NK-92 treated with Interleukin-12 subunit alpha and Interleukin-12 subunit beta, amount 100 ng/mL, for 24 hours (cell line): ENCODE results near the gene ZCWPW2.

Experiments used
- DNase-seq: peaks from one replicate; lab custom pipeline; 2025; lab: John Stamatoyannopoulos, UW

The ZCWPW2 gene

DNA sequence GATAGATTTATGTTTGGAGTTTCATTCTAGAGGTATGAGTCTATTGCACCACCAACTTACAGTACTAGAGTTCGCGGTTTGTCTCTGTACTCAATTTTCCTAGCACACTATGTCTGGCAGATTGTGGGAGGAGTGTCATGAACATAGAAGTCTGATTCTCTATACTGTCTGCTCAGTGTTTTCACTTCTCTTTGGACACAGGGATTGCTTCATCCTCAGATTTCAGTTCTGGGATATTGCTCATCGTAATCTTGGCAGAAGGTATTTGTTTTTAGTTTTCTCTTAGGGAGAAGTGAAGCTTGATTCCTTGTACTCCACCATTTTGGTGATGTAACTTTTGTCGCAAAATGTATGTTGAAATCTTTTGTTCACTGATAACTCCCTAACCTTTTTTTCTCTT lies 27.9 kb downstream of the ZCWPW2 start:
- DNase-seq = no peak

DNA sequence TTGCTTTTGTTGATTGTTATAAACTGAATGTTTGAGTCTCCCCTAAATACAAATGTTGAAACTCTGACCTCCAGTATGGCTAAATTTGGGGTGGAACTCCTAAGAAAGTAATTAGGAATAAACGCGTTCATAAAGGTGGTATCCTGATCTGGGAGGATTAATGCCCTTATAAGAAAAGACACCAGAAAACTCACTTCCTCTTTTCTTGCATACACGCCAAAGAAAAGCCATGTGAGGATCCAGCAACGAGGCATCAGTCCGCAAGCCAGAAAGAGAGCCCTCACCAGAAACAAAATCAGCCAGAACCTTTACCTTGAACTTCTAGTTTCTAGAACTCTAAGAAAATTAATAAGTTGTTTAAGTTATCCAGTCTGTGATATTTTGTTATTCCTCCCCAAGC lies 37.5 kb downstream of the ZCWPW2 start:
- DNase-seq = no peak

DNA sequence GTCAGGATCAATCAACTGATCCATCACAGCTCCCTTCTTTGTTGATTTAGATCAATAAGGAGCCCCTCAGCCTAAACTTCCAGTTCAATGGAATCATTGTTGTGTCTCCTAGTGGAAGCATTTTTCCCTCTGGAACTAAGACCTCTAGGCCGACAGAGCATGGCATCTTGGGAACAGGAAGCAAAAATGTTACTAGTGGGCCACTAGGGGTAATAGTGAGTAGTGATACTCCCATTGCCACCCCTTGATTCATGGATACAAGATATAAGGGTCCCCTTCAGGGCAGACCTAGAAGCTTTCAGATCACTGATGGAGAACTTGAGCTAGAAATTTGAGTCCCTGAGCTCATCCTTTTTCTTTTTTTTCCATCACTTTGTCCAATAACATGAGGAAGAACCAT lies 40.5 kb downstream of the ZCWPW2 start:
- DNase-seq = no peak

DNA sequence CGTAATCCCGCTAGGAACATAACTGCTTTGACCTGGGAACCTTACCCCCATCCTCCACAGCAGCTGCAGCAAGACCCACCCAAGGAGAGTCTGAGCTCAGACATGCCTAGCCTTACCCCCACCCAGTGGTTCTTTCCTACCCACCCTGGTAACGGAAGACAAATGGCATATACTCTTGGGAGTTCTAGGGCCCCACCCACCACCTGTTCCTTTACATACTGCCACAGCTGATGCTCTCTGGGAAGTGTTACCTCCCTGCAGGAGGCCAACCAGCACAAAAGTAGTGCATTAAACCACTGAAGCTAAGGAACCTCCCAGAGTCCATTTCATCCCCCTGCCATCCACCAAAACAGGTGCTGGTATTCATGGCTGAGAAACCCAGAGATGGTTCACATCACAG lies 50.7 kb downstream of the ZCWPW2 start:
- DNase-seq = no peak

DNA sequence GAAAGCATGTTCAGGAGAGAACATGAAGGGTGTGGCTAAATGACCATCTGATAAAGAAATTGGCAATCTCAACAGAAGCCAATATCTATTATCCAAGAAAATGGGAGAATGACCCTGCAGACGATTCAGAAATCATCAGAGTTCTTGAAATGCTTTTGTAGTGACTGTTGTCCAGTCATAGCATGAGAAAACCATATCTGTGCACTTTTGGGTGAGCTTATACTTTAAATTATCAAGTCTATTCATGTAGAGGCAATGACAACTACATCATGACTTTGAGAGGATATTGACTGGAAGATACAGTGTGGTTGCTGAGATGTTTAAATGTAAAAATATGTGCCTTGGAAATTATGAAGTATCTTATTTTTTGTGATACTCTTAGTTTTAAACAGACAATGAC lies 57.7 kb downstream of the ZCWPW2 start:
- DNase-seq = no peak

DNA sequence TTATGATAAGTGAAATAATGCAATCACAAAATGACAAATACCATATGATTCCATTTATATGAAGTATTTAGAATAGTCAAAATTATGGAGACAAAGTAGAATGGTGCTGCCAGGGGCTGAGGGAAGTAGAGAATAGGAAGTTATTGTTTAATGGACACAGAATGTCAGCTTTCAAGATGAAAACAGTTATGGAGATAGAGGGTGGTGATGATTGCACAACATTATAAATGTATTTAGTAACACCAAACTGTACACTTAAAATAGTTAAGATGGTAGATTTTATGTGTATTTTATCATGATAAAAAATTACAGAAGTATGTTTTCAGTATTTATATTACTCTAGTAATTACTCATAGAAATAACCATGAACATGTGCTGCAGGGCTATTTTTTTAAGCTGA lies 100.9 kb downstream of the ZCWPW2 start:
- no peak for DNase-seq

DNA sequence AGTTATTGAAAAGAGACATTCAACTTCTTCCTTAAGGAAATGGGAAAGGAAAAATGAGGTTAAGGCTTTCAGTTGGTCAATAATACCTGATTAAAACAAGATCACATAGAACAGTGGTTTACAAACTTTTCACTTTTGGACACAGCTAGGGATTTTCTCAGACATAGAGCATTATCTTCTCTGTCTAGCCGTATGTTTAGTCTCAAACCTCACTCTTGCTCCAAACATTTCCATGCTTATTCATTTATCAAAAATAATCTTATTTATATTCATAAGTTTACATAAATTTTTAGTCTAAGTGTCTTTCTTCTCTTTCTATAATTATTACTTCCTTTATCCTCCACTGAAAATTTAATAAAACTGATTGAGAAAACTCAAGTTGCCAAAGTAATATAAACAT lies 114.3 kb downstream of the ZCWPW2 start:
- no peak for DNase-seq

DNA sequence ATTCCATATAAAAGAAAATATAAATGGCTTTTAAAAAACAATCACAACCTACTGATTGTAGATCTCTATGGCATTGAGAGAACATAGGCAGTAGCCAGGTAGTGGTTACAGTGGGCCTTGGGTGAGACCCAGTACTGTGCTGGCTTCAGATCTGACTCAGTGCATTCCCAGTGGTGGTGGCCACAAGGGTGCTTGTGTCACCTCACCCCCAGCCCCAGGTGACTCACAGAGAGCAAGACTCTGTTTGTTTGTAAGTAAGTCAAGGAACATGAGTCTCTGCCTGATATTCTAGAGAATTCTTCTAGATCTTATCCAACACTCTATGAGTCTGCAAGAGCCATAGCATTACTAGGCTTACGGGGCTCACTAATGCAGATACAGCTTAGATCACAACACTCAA lies 118.9 kb downstream of the ZCWPW2 start:
- DNase-seq = peak; percentile 41

DNA sequence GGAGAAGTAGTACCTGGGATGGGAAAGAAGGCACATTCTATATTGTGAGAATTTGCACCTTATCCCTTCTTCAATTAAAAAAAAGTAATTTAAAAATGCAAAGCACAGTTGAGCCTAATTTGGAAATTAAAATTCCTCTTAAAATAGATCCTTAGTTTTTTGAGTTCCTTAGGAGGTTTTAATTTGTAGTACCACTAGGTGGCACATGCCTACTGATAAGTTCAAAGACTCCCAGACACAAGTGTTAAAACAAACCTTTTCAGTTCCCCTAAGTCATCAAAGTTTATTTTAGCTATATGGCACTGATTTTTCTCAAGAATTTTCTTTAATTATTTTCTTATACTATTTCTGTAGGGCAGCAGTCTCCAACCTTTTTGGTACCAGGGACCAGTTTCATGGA lies 127.7 kb downstream of the ZCWPW2 start:
- no peak for DNase-seq

DNA sequence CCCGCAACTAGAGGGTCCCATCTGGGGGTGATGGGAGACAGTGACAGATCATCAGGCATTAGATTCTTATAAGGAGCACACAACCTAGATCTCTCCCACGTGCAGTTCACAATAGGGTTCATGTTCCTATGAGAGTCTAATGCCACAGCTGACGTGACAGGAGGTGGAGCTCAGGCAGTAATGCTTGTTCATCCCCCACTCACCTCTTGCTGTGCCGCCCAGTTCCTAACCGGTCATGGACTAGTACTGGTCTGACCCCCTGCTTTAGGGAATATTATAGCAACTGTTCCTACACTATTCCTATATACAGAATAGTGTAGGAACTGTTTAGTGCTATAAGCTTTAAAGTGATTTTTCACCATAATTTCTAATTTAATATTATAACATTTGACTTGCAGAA lies 128.2 kb downstream of the ZCWPW2 start:
- no peak for DNase-seq

DNA sequence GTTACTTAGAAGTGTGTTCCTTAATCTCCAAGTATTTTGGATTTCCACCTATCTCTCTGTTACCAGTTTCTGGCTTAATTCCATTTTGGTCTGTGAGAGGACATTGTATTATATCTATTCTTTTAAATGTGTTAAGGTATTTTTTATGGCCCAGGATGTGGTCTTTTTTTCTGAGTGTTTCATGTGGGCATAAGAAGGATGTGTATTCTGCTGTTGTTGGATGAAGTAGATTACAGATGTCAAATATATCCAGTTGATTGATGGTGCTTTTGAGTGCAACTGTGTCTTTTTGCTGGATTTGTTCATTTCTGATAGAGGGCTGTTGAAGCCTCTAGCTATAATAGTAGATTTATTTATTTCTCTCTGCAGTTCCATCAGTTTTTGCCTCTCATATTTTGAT lies 136.6 kb downstream of the ZCWPW2 start:
- DNase-seq = no peak

DNA sequence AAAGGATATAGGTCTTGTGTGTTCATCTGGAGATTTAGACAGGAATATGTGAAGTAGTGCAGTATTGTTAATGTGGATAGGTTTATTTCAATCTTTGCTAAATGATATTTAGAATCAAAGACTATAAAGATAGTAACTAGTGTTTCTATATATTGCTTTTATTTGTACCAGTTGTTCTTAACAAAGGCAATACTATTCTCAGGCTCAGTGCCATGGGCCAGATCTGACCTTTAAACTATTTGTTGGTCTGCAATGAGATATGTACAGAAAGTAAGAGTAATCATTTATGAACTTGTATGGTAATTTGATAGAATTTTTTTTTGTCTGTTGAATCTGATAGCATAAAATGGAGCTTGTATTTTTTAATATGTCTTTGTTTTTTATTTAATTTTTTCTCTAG lies 146.8 kb downstream of the ZCWPW2 start:
- no peak for DNase-seq

DNA sequence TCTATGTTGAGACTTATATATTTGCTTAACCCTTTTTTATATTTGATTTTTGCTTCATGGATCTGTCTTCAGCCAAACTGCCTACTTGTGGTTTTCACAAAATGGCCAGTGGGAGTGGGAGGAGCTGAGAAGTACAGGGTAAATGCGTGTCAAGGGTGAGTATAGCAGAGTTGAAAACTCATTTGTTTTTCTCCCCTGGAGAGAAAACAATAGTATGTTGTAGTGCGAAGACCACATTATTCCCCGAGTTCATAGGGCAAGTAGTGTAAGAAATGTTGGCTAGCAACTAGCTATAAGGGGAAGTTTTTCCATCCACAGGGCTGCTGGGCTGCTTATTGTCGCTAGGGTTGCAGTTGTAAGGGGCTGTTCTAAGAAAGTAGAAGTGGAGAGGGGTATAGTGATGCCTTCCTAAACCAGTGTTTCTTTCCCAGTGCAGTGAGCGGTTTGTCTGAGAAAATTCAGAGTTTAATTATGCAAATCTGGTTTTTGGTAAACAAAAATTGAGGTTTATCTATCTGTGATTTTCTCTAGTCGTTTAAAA lies 153.9 kb downstream of the ZCWPW2 start:
- DNase-seq = no peak

DNA sequence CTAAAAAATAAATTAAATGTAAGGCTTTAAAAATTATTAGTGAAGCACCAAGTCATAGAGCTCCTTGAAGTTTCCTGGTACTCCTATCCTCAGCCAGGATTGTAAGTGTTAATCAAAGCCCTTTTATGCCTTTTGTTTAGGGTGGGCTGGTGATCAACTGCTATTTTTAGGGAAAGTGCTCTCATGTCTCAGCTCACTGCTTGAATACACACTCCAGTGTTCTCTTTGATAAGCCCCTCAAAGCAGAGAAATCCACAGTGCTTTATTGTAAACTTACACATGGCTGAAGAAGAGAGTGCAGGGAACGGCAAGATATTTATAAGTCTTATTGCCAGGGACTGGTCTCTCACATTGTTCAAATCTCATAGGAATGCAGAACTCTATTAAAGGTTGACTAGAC lies 156.5 kb downstream of the ZCWPW2 start:
- DNase-seq = no peak

DNA sequence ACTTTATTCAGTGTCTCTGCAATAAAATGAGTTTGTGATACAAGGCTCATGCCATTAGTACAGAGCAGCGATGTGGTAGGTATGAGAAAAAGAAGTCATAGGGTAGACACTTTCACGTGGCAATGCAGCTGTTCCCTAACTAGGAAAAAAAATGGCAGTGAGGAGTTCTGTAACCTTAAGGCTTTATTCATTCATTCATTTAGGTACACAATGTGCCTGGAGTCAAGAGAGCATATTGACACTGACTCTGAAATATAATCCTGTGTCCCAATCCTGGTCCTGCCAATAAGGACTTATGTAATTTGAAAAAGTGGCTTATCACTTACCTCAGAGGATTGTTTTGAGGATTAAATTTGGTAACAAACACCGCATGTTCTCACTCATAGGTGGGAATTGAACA lies 173.1 kb downstream of the ZCWPW2 start:
- no peak for DNase-seq

DNA sequence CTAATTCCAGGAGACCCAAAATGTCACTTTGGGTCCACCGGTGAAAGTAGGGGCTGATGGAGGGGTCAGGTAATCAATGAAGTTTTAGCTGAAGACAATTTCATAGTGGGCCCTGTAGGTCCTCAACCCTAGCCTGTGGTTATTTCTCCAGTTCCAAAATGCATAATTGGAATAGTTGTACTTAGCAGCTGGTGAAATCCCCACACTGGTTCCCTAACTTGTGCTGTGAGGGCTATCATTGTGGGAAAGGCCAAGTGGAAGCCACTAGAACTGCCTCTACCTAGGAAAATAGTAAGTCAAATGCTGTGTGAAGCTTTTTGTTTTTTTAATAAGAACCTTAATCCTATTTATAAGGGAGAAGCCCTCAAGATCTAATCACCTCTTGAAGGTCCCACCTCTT lies 193.8 kb downstream of the ZCWPW2 start:
- no peak for DNase-seq

DNA sequence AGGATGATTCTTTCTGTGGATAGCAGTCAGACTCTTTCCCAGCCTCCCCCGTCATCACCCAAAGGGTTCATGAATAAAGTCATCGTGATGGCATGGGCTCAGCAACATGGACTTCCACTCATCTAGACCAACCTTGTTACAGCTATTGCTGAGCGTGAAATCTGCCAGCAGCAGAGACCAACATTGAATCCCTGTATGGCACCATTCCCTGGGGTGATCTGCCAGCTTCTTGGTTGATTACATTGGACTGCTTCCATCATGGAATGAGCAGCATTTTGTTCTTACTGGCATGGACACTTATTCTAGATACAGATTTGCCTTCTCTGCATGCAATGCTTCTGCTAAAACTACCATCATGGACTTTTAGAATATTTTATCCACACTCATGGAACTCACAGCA lies 195.7 kb downstream of the ZCWPW2 start:
- no peak for DNase-seq

DNA sequence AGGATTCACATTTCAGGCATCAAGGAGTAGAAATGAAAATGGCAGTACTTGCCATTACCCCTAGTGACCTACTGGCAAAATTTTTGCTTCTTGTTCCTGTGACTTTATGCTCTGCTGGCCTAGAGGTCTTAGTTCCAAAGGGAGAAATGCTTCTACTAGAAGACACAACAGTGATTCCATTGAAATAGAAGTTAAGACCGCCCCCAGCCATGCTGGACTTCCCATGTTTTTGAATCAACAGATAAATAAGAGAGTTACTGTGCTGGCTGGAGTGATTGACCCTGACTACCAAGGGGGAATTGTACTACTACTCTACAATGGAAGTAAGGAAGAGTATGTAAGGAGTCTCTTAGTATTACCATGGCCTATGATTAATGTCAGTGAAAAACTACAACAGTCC lies 196.3 kb downstream of the ZCWPW2 start:
- no peak for DNase-seq

DNA sequence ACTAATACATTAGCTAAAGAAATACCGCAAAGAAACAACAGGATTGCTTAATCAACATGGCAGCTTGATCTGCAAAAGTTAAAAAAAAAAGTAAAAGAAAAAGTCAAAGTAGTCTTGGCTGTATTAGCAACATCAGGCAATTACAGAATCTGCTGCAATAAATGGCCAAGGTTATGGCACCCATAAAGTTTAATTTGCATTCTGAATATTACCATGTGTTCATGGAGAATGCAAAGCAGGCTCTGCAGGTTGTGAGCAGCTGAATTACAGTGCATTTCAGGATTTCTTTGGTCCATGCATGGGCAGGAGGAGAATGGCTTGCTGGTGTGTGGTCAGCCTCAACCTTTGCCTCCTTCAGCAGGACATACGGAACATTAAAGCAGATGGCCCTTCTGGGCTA lies 199.2 kb downstream of the ZCWPW2 start:
- DNase-seq = no peak

DNA sequence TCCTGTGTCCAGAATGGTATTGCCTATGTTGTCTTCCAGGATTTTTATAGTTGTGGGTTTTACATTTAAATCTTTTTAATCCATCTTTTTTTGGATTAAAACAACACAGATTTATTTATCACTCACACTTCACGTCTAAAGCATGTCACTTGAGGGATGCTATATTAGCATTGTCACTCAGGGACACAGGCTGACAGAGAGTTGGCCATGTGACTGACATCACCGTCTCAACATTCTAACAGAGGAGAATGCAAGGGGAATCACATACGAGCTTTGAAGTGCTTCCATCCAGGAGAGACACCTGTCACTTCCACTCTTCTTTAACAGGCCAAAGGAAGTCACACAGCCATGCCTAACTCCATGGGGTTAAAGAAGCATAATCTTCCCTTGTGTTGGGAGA lies 204.7 kb downstream of the ZCWPW2 start:
- no peak for DNase-seq

DNA sequence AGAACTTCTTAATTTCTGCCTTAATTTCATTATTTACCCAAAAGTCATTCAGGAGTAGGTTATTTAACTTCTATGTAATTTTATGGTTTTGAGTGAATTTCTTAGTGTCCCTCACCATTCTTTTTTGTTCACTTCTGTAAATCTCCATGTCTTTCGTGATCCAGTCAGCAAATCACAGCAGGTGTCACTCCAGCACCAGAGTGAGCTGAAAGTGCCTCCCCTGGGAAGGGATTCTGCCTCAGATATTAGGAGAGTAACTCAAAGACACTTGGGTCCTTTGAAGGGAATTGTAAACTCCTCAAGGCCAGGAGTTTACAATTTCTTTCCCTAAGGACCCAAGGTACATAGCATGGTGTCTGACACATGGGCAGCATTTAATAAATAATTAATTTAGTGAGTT lies 207.7 kb downstream of the ZCWPW2 start:
- DNase-seq = no peak

DNA sequence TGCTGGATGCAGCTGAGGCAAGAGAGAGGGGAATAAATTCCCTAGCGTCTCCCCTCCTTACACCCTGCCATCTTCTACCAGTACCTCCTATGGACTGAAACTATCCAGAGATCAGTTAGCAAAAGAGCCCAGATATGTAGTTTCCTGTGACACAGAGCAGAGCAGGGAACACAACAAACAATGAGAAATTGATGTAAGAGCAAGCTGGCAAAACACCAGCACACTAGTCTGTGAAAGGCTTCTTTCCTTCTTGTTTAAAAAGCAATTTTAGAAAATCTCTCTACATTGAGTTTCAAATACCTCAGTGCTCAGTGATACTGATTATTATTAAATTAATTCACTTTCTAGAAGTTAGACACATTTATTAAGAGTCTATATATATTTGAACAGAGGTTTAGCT lies 215.7 kb downstream of the ZCWPW2 start:
- DNase-seq = no peak

DNA sequence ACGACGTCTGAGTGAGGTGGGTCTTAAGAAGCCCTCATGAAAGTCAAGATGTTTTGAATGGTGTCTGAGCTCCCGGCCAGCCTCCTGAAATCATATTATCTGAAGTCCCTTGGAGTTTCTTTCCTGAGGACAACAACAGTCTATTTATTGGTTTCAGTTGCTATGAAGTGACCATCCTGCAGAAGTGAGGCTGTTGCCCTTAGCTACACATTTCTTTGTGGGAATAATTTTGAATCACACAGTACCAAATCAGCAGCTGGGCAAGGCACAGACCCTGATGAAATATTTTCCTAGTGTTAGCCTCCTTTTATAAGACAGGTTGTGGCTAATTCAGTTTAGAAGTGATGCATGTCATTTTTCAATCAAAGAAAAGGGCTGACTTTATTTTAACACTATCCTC lies 220.8 kb downstream of the ZCWPW2 start:
- no peak for DNase-seq

DNA sequence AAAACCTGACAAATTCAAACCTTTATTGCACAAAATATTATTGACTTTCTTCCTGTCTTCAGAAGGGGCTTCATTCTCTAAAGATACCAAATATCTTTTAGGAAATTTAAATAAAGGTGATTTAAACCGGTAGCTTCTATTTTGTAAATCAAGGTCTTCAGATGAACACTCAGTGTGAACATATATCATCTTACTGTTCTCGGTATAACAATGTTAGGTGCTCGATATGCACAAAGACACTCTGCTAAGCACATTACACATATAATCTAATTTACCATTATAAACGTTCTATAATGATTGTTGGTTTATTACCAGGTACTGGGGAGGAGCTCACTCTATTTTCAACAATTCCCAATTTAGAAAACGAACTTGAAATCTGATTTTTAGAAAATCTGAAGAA lies 225.5 kb downstream of the ZCWPW2 start:
- DNase-seq = no peak

DNA sequence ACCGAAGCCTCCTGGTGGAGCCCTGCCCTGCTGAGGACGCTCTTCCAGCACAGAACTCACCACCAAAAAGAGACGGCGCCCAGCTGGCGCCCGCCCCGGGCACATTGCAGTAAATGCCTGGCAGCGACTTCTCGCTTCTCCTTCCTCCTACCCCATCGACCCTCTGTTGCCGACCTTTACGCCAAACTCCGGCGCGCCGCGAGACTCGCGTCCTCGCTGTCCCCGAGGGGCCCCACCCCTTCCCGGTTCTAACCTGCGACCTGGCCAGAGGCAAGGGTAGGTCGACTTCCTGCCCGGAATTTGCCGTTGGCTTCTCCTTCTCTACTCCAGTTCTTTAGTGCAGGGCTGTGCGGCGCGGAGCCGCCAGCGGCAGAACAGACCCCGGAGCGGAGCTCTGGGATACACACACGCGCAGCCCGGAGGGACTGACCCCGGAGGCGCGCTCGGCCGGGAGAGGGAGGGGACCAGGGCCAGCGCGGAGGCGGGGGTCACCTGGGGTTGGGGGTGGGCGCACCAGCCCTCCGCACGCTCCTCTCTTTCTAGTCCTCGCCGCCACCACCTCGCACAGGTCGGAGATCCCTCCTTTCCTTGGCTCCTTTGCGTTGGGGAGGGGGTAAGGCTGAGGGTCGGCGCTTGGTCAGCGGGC lies 226.7 kb downstream of the ZCWPW2 start:
- DNase-seq = no peak
